Ovary (tissue), 9 donors: Measurements from ENCODE around the gene ANG. TPM values are rescaled to one million over a fixed set of nuclear protein-coding genes. Genes with fewer than 3 reads are reported as not detected.
A peak's percentile ranks its signal among the peaks of the same experiment; 100 is the strongest.

Experiments used
- DNase-seq, 5 donors: peaks; one replicate each; pipeline ENCODE4 v3.0.0-alpha.2; 2019 to 2020
- H3K27ac ChIP-seq, 2 donors: fragments of 200-600 bp; one replicate each; pipeline versions ENCODE4 v1.5.1 to v1.8.0; 2019 to 2022
- H3K27me3 ChIP-seq: fragments of 200-600 bp; one replicate; pipeline ENCODE4 v1.8.0; 2022
- H3K36me3 ChIP-seq: fragments of 200-600 bp; sonication (generic); one replicate; pipeline ENCODE4 v1.5.1; 2019
- H3K4me1 ChIP-seq: one replicate; pipeline ENCODE4 v1.8.1; 2013; ENCODE audit warnings: mild to moderate bottlenecking, moderate library complexity; ENCODE audit not compliant: insufficient read depth
- H3K4me3 ChIP-seq: fragments of 200-600 bp; sonication (generic); one replicate; pipeline ENCODE4 v1.5.1; 2017
- H3K9me3 ChIP-seq, 2 donors: fragments of 200-600 bp in 1 of 2; sonication (generic) in 1 of 2; one replicate each; pipeline versions ENCODE4 v1.5.1 to v1.8.1; 2013 to 2019; ENCODE audit warnings: mild to moderate bottlenecking in 1 of 2, moderate library complexity in 1 of 2
- EP300 ChIP-seq: sonication (generic); formaldehyde crosslinking; IDR thresholded peaks from one replicate; pipeline ENCODE4 v1.6.1; 2017; ENCODE audit warnings: antibody characterized with exemption
- POLR2A ChIP-seq: fragments of 450-650 bp; IDR thresholded peaks from one replicate; pipeline ENCODE4 v1.6.1; 2017; ENCODE audit warnings: antibody characterized with exemption, mild to moderate bottlenecking, moderate library complexity
- whole genome bisulfite sequencing, 3 donors: extraction: QIAGEN DNeasy Blood & Tissue Kit in 1 of 3; methylation state at CpG; one replicate each; pipeline versions ENCODE4 v1.1.5 to v1.1.7; 2013 to 2017; 5-methylcytosine and 5-hydroxymethylcytosine counted together
- intact Hi-C, 4 donors: fragments of 100-400 bp; cut with DNase I; formaldehyde crosslinking; loops; one replicate each; pipeline versions ENCODE4 v1.11.0 to v1.15.1; 2022 to 2023
- polyA plus RNA-seq, 2 donors: library from polyadenylated mRNA; stranded (reverse); fragments of 200-250 nt in 1 of 2; fragments of 350-450 nt in 1 of 2; fragmentation: Illumina TruSeq in 1 of 2; extraction: RNeasy Lipid Tissue Mini Kit (QIAGEN cat#74804) in 1 of 2; gene quantifications; one replicate each; pipeline ENCODE4 v1.2.3, GENCODE V29; 2013 to 2014
- total RNA-seq, 7 donors: library from RNA; depleted of rRNA in 2 of 7; stranded (reverse); fragments of >200 nt in 2 of 7; fragmentation: NEBNext Ultra II Directional in 3 of 7; extraction: Animal tissue kit (Norgen Biotek cat#: 25700) in 3 of 7; gene quantifications; one replicate each; pipeline versions ENCODE4 v1.1.0 to v1.2.4, GENCODE V29; 2016 to 2023
- TF ChIP-seq, protein P1 (sequence below), 3 donors: fragments of 450-650 bp in 2 of 3; fragments of 200-600 bp in 1 of 3; IDR thresholded peaks; one replicate each; pipeline versions ENCODE4 v1.5.1 to v1.8.0; 2016 to 2022; ENCODE audit warnings: antibody characterized with exemption in 3 of 3, mild to moderate bottlenecking in 1 of 3
- donor health status: DM: no; HTN: no; CAD: no; lungs with moderate emphysema.
- donor health status: DM: no; HTN: no; CAD: no.
- donor health status: Bipolar disorder and iron deficiency.
- donor health status: DM: yes; HTN: yes; CAD: no.
- donor health status: DM: no; HTN: no; CAD: no.
- donor health status: DM: yes; HTN: yes; CAD: no.

The ANG gene
- total and polyA plus RNA-seq, 9 donors = 13.2 to 80.5 (median 39.4) TPM

DNA sequence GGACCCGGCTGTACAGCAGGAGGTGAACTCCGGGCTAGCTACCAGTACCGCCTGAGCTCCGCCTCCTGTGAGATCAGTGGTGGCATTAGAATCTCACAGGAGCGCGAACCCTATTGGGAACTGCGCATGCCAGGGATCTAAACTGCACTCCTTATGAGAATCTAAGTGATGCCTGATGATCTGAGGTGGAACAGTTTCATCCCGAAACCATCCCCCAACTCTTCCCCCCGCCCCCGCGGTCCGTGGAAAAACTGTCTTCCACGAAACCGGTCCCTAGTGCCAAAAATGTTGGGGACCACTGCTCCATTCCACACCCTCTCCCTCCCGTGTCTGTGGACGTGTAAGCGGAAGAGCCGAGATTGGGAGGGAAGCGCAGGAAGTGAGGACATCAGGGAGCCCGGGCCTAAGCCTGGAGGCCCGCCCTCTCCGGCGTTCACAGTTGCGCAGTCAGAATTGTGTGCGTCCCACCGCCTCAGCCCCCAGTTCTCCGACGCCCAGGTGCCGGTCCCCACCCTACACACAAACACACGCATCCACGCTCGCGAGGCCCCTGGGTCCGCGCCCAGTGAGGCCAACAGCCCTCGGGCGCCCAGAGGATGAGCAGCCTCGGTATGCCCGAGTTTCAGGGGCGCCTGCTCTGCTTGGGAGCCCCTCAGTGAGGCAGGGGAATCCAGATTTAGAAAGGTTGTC, 6.0 kb upstream of the ANG start:
- intact Hi-C loops = loop anchor here (2.0 to 10.0 kb wide), 13 partner anchors 50 to 422 kb away; partner anchors contain the start of genes PARP2 (in 2 of the 4), PIP4P1 (in 2 of the 4), NDRG2 (in 1 of the 4) and TMEM253 (in 1 of the 4)
- H3K27ac ChIP-seq = peak overlapping the region; percentile 98
- no peaks in the 10 kb centered on the region for H3K36me3 ChIP-seq
- no peaks in the 10 kb centered on the region for H3K9me3 ChIP-seq
- H3K27me3 ChIP-seq = no peaks in the 10 kb centered on the region
- peaks cover 8% of the 10 kb centered on the region for H3K4me1 ChIP-seq
- 1% methylated on average over 33 to 40 of the region's 40 CpGs for WGBS, 3 donors
- TF ChIP-seq POLR2A = peak; percentile 99
- TF ChIP-seq, protein P1, sequence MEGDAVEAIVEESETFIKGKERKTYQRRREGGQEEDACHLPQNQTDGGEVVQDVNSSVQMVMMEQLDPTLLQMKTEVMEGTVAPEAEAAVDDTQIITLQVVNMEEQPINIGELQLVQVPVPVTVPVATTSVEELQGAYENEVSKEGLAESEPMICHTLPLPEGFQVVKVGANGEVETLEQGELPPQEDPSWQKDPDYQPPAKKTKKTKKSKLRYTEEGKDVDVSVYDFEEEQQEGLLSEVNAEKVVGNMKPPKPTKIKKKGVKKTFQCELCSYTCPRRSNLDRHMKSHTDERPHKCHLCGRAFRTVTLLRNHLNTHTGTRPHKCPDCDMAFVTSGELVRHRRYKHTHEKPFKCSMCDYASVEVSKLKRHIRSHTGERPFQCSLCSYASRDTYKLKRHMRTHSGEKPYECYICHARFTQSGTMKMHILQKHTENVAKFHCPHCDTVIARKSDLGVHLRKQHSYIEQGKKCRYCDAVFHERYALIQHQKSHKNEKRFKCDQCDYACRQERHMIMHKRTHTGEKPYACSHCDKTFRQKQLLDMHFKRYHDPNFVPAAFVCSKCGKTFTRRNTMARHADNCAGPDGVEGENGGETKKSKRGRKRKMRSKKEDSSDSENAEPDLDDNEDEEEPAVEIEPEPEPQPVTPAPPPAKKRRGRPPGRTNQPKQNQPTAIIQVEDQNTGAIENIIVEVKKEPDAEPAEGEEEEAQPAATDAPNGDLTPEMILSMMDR (IDR thresholded peaks at IDR 0.05) = peak in 1 of 3 donors; percentile 15
- no peak for TF ChIP-seq EP300
- H3K4me3 ChIP-seq = peak overlapping the region; percentile 82
- DNase-seq = peak; percentile 92 to 95 (median 92)

DNA sequence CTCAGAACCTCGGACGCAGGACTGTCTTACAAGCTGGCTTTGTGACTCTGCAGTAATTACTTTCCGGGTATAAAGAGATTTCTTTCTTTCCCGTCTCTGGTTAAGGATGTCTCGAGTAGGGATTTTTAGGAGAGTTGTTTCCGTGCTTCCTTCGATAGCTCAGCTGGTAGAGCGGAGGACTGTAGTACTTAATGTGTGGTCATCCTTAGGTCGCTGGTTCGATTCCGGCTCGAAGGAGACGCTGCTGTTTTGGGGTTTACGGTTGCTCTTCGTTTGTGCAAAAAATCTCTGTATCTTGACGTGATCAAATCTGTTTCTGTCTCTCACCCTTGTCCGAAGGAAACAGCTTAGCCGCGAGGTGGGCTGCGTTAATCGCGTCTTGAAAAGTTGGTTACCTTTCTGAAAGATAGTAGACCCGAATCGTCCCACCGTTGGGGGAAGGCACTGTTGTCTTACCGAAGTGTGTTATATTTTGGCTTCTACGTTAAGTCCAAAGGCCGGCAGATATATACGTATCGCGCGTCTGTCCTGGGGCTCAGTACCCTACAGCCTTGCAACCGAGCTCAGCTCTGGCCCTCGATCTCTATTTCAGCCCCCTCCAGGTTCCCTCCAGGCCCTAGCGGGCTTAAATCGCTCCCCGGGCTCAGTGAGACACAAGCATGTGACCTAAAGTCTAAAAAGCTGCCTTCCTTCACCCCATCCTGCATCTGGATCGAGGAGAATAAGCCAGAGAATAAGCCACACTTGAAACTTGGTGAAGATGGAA, 5.3 kb upstream of the ANG start:
- H3K36me3 ChIP-seq = no peaks in the 10 kb centered on the region
- DNase-seq = peak; percentile 78 to 85 (median 83)
- no peaks in the 10 kb centered on the region for H3K27me3 ChIP-seq
- intact Hi-C loops = loop anchor here (2.0 to 10.0 kb wide), 13 partner anchors 51 to 421 kb away; partner anchors contain the start of genes PARP2 (in 2 of the 4), PIP4P1 (in 2 of the 4), NDRG2 (in 1 of the 4) and TMEM253 (in 1 of the 4)
- WGBS, 3 donors = 0 to 1% (median 0%) methylated on average over 38 of the region's 38 CpGs
- H3K4me1 ChIP-seq = peaks cover 10% of the 10 kb centered on the region
- H3K4me3 ChIP-seq = peak overlapping the region; percentile 82
- TF ChIP-seq, protein P1 (IDR thresholded peaks at IDR 0.05) = peak in 1 of 3 donors; percentile 14
- TF ChIP-seq EP300 = peak; percentile 29
- no peak for TF ChIP-seq POLR2A
- no peaks in the 10 kb centered on the region for H3K9me3 ChIP-seq
- H3K27ac ChIP-seq = peak overlapping the region; percentile 98

DNA sequence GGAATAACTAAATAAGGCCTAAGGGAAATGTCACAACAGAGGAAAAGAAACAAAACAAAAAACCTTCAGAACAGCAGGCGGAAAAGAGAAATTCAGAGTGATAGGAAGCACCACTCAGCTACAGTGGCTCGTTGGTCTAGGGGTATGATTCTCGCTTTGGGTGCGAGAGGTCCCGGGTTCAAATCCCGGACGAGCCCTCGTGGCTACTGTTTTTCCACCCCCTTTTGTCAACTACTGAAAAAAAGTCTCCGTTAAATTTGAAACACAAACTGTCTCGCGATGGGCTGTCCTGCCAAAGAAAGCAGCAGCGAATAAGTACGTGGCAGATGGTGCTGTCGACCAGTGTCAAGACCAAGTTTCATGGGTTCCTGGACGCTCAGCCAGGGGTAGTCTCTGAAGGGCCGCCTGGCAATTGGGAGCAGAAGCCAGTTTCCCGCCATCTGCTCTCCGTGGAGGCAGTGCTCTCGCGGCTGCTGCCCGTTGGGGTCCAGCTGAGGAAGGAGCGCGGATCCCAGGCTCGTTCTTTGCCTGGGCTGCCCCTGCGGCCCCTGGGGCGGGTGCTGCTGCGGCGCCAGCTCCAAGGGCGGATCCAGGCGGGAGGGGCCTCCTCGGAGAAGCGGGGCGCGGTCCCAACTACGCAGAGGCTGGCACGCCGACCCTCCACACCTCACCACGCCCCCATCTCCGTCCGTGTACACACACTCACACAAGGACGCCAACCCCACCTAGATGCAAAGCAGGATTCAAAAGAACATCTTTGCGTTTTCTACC, 4.5 kb upstream of the ANG start, which contains the start of gene RNASE4:
RNASE4 (plus strand) TSS at position 670 of the 771 bp plus-strand sequence. CDS start 14,812 bp downstream, outside the sequence.
- no peaks in the 10 kb centered on the region for H3K36me3 ChIP-seq
- TF ChIP-seq POLR2A = peak; percentile 60
- TF ChIP-seq, protein P1 (IDR thresholded peaks at IDR 0.05) = peak in 2 of 3 donors; percentile 6 to 9
- TF ChIP-seq EP300 = peak; percentile 65
- H3K27ac ChIP-seq = peak within 1 kb of the TSS; percentile 98
- peak within 1 kb of the TSS; percentile 82 for H3K4me3 ChIP-seq
- no peaks in the 10 kb centered on the region for H3K27me3 ChIP-seq
- DNase-seq = peak; percentile 86 to 91 (median 89)
- intact Hi-C loops = loop anchor here (1.0 to 10.0 kb wide), 15 partner anchors 52 to 421 kb away; partner anchors contain the start of genes PARP2 (in 2 of the 4), PIP4P1 (in 2 of the 4), NDRG2 (in 1 of the 4) and TMEM253 (in 1 of the 4)
- peaks cover 10% of the 10 kb centered on the region for H3K4me1 ChIP-seq
- H3K9me3 ChIP-seq = no peaks in the 10 kb centered on the region
- WGBS, 3 donors = 0 to 1% (median 0%) methylated on average over 41 to 42 of the region's 42 CpGs
